A549 (cell line): ENCODE measurements around the gene ARHGAP26. TPM values are rescaled to one million over a fixed set of nuclear protein-coding genes. Genes with fewer than 3 reads are reported as not detected.

Experiments used
- ATAC-seq, 2 experiments: fragments of 200-7000 bp in 1 of 2; fragments of >200 bp in 1 of 2; cut with Nextera tagmentation in 1 of 2; cut with Tn5 transposase in 1 of 2; 3 replicates each; pipeline versions ENCODE4 v1.8.0 to v1.9.1; 2018 to 2020; ENCODE audit warnings: mild to moderate bottlenecking in 1 of 2, moderate library complexity in 1 of 2
- CTCF ChIA-PET: fragments of 300-600 bp; sonication (Branson Sonifier 250); formaldehyde crosslinking; extraction: SDS; loops from one replicate; lab custom pipeline; 2021; ENCODE audit warnings: antibody characterized with exemption, inconsistent platforms; lab: Yijun Ruan, JAX
- POLR2A ChIA-PET: fragments of 350-600 bp; formaldehyde crosslinking; extraction: SDS; loops from one replicate; lab custom pipeline; 2021; ENCODE audit warnings: antibody characterized with exemption, inconsistent platforms; lab: Yijun Ruan, JAX
- DNase-seq, 2 experiments: peaks; one replicate each; pipeline versions ENCODE4 v3.0.0 to v3.0.0-alpha.2; 2011 to 2016; ENCODE audit warnings: low read depth in 1 of 2, low spot score in 1 of 2
- FAIRE-seq: peaks from 2 replicates; lab custom pipeline; 2011; peaks lifted over from hg19 to GRCh38; lab: Jason Lieb, UNC
- H3K27ac ChIP-seq, 2 experiments: fragments of >200 bp; sonication (Bioruptor Twin); formaldehyde crosslinking; 3 replicates each; pipeline ENCODE4 v1.5.1; 2016 to 2017
- H3K4me1 ChIP-seq: fragments of >200 bp; sonication (Bioruptor Twin); formaldehyde crosslinking; 3 replicates; pipeline ENCODE4 v1.6.1; 2016
- H3K4me2 ChIP-seq: fragments of >200 bp; sonication (Bioruptor Twin); formaldehyde crosslinking; 3 replicates; pipeline ENCODE4 v1.6.1; 2016
- H3K4me3 ChIP-seq: fragments of >200 bp; sonication (Bioruptor Twin); formaldehyde crosslinking; 3 replicates; pipeline ENCODE4 v1.5.1; 2016
- H3K9me3 ChIP-seq: fragments of >200 bp; sonication (Bioruptor Twin); formaldehyde crosslinking; 3 replicates; pipeline ENCODE4 v1.6.1; 2016
- CBX2 ChIP-seq: fragments of 200-600 bp; sonication (generic); IDR thresholded peaks from 2 replicates; pipeline ENCODE4 v1.6.1; 2016; ENCODE audit warnings: low read depth, mild to moderate bottlenecking, borderline replicate concordance
- CBX8 ChIP-seq: fragments of 200-600 bp; sonication (generic); IDR thresholded peaks from 2 replicates; pipeline ENCODE4 v1.6.1; 2016
- CHD2 ChIP-seq: fragments of 150-350 bp; IDR thresholded peaks from 2 replicates; pipeline ENCODE4 v1.6.1; 2014; ENCODE audit warnings: low read length; ENCODE audit not compliant: partially characterized antibody
- FOSL2 ChIP-seq, 2 experiments: fragments of 450-650 bp in 1 of 2; fragments of >200 bp in 1 of 2; sonication (Bioruptor Twin) in 1 of 2; formaldehyde crosslinking; IDR thresholded peaks; 2 replicates each; pipeline versions ENCODE4 v1.5.0 to v1.6.1; 2016 to 2020; ENCODE audit warnings: mild to moderate bottlenecking in 1 of 2, moderate library complexity in 1 of 2
- FOXS1 ChIP-seq: fragments of 250-450 bp; sonication (Bioruptor Pico); IDR thresholded peaks from 2 replicates; pipeline ENCODE4 v1.5.0; 2020; ENCODE audit warnings: mild to moderate bottlenecking, moderate library complexity
- HOXB13 ChIP-seq: fragments of 250-450 bp; sonication (Bioruptor Pico); IDR thresholded peaks from 2 replicates; pipeline ENCODE4 v1.5.0; 2020; ENCODE audit warnings: low read depth, mild to moderate bottlenecking, moderate library complexity
- JUN ChIP-seq, 2 experiments: fragments of >200 bp; sonication (Bioruptor Twin); formaldehyde crosslinking; IDR thresholded peaks; 2 replicates in 1 of 2; 3 replicates in 1 of 2; pipeline ENCODE4 v1.6.1; 2016 to 2017
- JUNB ChIP-seq: fragments of >200 bp; sonication (Bioruptor Twin); formaldehyde crosslinking; IDR thresholded peaks from 2 replicates; pipeline ENCODE4 v1.6.1; 2016
- KDM5A ChIP-seq: fragments of 200-600 bp; sonication (generic); IDR thresholded peaks from 2 replicates; pipeline ENCODE4 v1.6.1; 2016; ENCODE audit warnings: antibody characterized with exemption, mild to moderate bottlenecking
- NFE2L2 ChIP-seq: fragments of 150-350 bp; conservative IDR thresholded peaks from 2 replicates; pipeline ENCODE4 v1.6.1; 2014; ENCODE audit warnings: low read length
- NPAS2 ChIP-seq: fragments of 250-450 bp; sonication (Bioruptor Pico); IDR thresholded peaks from 2 replicates; pipeline ENCODE4 v1.8.0; 2022; ENCODE audit warnings: mild to moderate bottlenecking, moderate library complexity, borderline replicate concordance
- NR3C1 ChIP-seq: fragments of >200 bp; sonication (Bioruptor Twin); formaldehyde crosslinking; IDR thresholded peaks from 3 replicates; pipeline ENCODE4 v1.6.1; 2017
- POLR2A ChIP-seq: IDR thresholded peaks from 2 replicates; pipeline ENCODE4 v1.6.1; 2012; ENCODE audit warnings: mild to moderate bottlenecking, low read length
- POLR2AphosphoS2 ChIP-seq: conservative IDR thresholded peaks from 2 replicates; pipeline ENCODE4 v1.6.1; 2012; ENCODE audit warnings: low read length, improper control_type of control experiment, inconsistent platforms
- RAD21 ChIP-seq, 2 experiments: fragments of >200 bp in 1 of 2; sonication (Bioruptor Twin) in 1 of 2; formaldehyde crosslinking in 1 of 2; IDR thresholded peaks in 1 of 2; conservative IDR thresholded peaks in 1 of 2; 2 replicates in 1 of 2; 3 replicates in 1 of 2; pipeline ENCODE4 v1.6.1; 2012 to 2018; ENCODE audit warnings: inconsistent platforms in 1 of 2
- SMC3 ChIP-seq: fragments of >200 bp; sonication (Bioruptor Twin); formaldehyde crosslinking; IDR thresholded peaks from 3 replicates; pipeline ENCODE4 v1.6.1; 2018; ENCODE audit warnings: inconsistent platforms
- TFCP2L1 ChIP-seq: fragments of 250-450 bp; sonication (Bioruptor Pico); IDR thresholded peaks from 2 replicates; pipeline ENCODE4 v1.5.0; 2021; ENCODE audit warnings: mild to moderate bottlenecking
- TP53 ChIP-seq: fragments of 250-450 bp; sonication (Bioruptor Pico); IDR thresholded peaks from 2 replicates; pipeline ENCODE4 v1.5.0; 2021; ENCODE audit warnings: mild to moderate bottlenecking, moderate library complexity
- WGBS: methylation state at CpG from one replicate; pipeline ENCODE4 v1.1.6; 2017; ENCODE audit errors: missing lambda C conversion rate; 5-methylcytosine and 5-hydroxymethylcytosine counted together
- polyA plus RNA-seq, 4 experiments: library from polyadenylated mRNA; depleted of rRNA in 3 of 4; stranded (reverse); fragments of >200 nt; fragmentation: RNase III in 1 of 4; extraction: RNeasy Plus Mini Kit Qiagen cat#74134 plus additional on column Dnase treatment in 1 of 4; gene quantifications; 2 replicates in 3 of 4; 3 replicates in 1 of 4; pipeline ENCODE4 v1.2.3, GENCODE V29; 2011 to 2017
- TF ChIP-seq, protein P1 (sequence below): fragments of 250-450 bp; sonication (Bioruptor Pico); IDR thresholded peaks from 2 replicates; pipeline ENCODE4 v1.5.0; 2020; ENCODE audit warnings: low read depth, mild to moderate bottlenecking, moderate library complexity
- TF ChIP-seq, protein P2 (sequence below): fragments of >200 bp; sonication (Bioruptor Twin); formaldehyde crosslinking; IDR thresholded peaks from 3 replicates; pipeline ENCODE4 v1.6.1; 2016

Gene ARHGAP26
- polyA plus RNA-seq, 2 of the 4 experiments (the other 2 are of a cell fraction) = 6.6 to 19.1 TPM

DNA sequence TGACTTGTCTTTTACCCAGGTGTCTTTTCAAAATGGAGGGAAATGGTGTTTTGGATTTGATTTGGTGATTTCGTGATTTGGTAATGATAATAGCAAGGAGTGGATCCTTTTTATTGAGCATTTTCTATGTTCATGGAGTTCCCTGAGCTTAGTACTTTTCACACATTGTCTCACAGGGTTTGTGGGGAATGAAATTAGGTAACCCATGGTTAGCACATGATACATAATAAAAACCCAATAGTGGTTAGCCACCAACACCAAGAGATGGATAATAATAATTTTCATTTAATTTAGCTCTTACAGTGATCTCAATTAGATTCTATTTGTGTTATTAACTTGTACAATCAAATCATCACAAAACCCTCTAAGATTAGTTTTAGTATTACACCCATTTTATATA lies 65.4 kb downstream of the ARHGAP26 start:
- no peak overlapping the region for H3K27ac ChIP-seq
- no peak for DNase-seq
- peak; percentile 18 for FAIRE-seq
- peaks cover 80% of the 10 kb centered on the region for H3K4me1 ChIP-seq
- ATAC-seq = no peak
- no peak overlapping the region for H3K4me3 ChIP-seq
- ChIA-PET CTCF (interaction anchor here (0.7 to 2.0 kb wide), 5 partner anchors 9 to 122 kb away, joined by 4 to 11 read pairs (median 5); partner anchors contain the start of gene ARHGAP26), POLR2A (no interaction called here)
- no peaks in the 10 kb centered on the region for H3K9me3 ChIP-seq
- 85% methylated on average over 1 of the region's 1 CpG for WGBS
- H3K4me2 ChIP-seq = no peak overlapping the region
- TF ChIP-seq, protein P1, sequence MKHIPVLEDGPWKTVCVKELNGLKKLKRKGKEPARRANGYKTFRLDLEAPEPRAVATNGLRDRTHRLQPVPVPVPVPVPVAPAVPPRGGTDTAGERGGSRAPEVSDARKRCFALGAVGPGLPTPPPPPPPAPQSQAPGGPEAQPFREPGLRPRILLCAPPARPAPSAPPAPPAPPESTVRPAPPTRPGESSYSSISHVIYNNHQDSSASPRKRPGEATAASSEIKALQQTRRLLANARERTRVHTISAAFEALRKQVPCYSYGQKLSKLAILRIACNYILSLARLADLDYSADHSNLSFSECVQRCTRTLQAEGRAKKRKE (CRISPR knock-in tag) = no peak
- TF ChIP-seq CBX2 (no peak), CBX8 (no peak), POLR2A (no peak), POLR2AphosphoS2 (no peak), NR3C1 (no peak), HOXB13 (no peak), FOXS1 (CRISPR knock-in tag) (no peak)

DNA sequence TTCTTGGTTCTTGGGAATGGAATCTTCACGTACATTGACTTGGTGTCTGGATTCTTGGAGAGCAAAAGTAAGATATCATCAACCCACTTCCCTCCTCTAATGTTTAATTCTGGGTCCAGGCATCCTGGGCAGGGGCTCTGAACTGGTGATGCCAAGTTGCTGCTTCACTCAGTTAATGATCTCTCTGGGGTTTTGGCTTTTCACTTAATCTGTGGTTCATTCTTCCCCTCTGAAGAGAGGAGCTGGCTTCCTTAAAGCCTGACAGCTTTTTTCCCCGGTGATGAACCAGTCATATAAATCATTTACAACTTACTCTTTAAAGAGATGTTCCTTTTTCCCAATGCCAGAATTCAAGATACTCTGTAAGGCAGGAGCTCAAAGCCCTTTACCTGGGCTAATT lies 65.9 kb downstream of the ARHGAP26 start:
- CTCF ChIA-PET = interaction anchor here (0.7 to 2.0 kb wide), 5 partner anchors 9 to 123 kb away, joined by 4 to 7 read pairs (median 5); partner anchors contain the start of gene ARHGAP26
- POLR2A ChIA-PET = no interaction called here
- Histone ChIP-seq H3K4me2 (no peak overlapping the region), H3K9me3 (no peaks in the 10 kb centered on the region)
- no peak for FAIRE-seq
- TF ChIP-seq FOSL2 (IDR thresholded peaks at IDR 0.05) (no peak), FOSL2 (CRISPR knock-in tag; IDR thresholded peaks at IDR 0.05) (no peak), JUN (IDR thresholded peaks at IDR 0.05) (no peak), NPAS2 (no peak), TFCP2L1 (no peak), RAD21 (conservative IDR thresholded peaks at IDR 0.05 in 1 of 2, IDR thresholded peaks at IDR 0.05 in 1 of 2) (no peak)
- TF ChIP-seq, protein P2, sequence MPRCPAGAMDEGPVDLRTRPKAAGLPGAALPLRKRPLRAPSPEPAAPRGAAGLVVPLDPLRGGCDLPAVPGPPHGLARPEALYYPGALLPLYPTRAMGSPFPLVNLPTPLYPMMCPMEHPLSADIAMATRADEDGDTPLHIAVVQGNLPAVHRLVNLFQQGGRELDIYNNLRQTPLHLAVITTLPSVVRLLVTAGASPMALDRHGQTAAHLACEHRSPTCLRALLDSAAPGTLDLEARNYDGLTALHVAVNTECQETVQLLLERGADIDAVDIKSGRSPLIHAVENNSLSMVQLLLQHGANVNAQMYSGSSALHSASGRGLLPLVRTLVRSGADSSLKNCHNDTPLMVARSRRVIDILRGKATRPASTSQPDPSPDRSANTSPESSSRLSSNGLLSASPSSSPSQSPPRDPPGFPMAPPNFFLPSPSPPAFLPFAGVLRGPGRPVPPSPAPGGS = no peak
- TF ChIP-seq, all 56 proteins: peak for 0
- ATAC-seq (no peak), DNase-seq (no peak)
- 77% methylated on average over 2 of the region's 2 CpGs for WGBS
- Histone ChIP-seq H3K27ac (no peak overlapping the region), H3K4me1 (peaks cover 81% of the 10 kb centered on the region), H3K4me3 (no peak overlapping the region)

DNA sequence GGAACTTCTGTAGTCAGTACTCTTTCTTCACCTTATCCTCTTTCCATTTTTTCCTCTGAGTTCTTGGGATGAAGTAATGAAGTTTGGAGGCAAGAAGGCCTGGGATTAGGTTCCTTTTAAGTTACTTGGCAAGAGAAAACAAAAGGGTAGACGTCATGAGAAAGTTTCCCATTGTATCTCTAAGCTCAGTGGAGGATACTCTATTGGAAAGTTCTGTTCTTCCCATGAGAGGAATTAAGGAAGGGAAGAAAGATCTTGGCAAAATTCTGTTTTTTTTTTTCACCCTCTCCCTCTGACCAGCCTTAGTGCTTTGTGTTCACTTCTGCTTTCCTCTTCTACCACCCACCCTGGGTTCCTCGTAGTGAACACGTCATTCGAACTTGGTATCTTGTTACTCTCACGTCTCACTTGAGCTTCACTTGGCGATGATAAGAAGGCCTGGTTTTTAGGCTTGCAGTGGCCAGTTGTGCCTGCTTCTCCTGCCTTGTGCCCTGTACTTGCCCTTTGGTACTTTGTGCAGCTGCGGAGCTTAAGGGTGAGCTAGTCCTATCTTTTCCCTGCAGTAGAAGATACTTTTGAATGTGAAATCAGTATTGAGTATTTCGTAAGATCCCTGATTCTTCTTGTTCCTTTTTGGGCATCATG lies 67.0 kb downstream of the ARHGAP26 start:
- H3K4me1 ChIP-seq = peaks cover 72% of the 10 kb centered on the region
- ChIA-PET POLR2A (no interaction called here), CTCF (interaction anchor here (1.0 to 2.0 kb wide), 3 partner anchors 10 to 124 kb away, joined by 3 to 7 read pairs (median 6); no protein-coding TSS in a partner anchor)
- ATAC-seq = no peak
- WGBS = 92% methylated on average over 8 of the region's 8 CpGs
- TF ChIP-seq SMC3 (no peak), TP53 (no peak), NFE2L2 (no peak), KDM5A (no peak), JUNB (no peak), CHD2 (no peak), CBX2 (no peak)
- DNase-seq = no peak
- H3K4me2 ChIP-seq = no peak overlapping the region
- no peak overlapping the region for H3K4me3 ChIP-seq
- FAIRE-seq = no peak
- 0 out of 6 replicates have a peak overlapping the region, but pooled peaks of 1 of the 2 experiments have one; percentile 18 for H3K27ac ChIP-seq
- no peaks in the 10 kb centered on the region for H3K9me3 ChIP-seq
